Measurements from ENCODE around the gene WDR93.

Gene WDR93

DNA sequence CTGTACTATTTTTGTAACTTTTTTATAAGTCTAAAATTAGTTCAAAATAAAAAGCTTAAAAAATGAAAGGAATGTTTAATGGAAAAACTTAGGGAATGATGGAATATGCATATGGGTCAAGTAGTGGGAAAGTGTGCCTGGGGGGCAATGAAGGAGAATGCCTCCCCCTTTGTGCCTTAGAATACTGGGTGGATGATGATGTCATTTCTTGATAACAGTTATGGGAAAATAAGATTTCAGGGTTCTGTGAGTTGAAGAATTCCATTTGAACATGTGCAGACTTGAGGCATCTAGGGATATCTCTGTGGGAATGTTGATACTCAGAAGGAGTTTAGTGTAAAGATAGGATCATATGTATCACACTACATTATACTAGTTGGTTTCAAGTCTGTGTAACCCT lies 13.8 kb downstream of the WDR93 start:
- TF ChIP-seq POLR2A (IDR thresholded peaks at IDR 0.05; ENCODE audit: low read depth, low read length) (no peak), TAF1 (IDR thresholded peaks at IDR 0.05; ENCODE audit: borderline replicate concordance, low read depth, low read length) (no peak), POLR2AphosphoS5 (IDR thresholded peaks at IDR 0.05; ENCODE audit: low read depth, low read length) (no peak)
- FAIRE-seq = no peak

DNA sequence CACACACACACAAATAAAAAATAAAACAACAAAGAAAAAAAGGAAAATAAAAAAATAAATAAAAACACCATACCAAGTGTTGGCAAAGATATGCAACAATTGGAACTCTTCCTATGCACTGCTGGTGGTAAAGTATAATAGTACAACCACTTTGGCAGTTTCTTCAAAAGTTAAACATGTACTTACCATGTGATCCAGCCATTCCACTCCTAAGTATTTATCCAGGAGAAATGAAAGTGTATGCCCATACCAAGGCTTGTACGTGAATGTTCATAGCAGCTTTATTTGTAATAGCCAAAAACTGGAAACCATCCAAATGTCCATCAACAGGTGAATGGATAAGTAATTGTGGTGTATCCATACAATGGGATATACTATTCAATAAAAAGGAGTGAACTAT lies 17.0 kb downstream of the WDR93 start:
- no peak for FAIRE-seq
- no peak for TF ChIP-seq TAF1 (IDR thresholded peaks at IDR 0.05; ENCODE audit: borderline replicate concordance, low read depth, low read length)
- no peak for TF ChIP-seq POLR2A (IDR thresholded peaks at IDR 0.05; ENCODE audit: low read depth, low read length)
- no peak for TF ChIP-seq POLR2AphosphoS5 (IDR thresholded peaks at IDR 0.05; ENCODE audit: low read depth, low read length)
- no peak for DNase-seq (ENCODE audit: insufficient read length)

More for the DNA sequence above, 13.8 kb downstream of the WDR93 start:
- DNase-seq (ENCODE audit: insufficient read length) = no peak

DNA sequence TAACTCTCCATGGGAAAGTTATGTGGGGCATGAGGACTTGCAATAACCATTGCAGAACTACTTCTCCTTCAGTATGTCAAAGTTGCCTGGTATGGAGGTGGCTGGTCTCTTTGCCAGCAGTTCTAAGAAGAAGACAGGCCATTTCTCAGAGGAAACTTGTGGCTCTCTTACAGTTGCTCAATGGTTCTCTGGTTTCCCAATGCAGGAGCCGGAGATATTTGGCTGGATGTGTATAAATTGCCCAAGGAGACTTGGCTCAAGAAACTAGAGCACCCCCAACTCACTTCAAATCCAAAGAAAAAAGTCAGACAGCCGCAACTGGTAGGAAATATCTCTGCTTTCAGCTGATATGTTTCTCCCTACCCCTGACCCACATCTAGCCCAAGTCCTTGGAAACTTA lies 24.2 kb downstream of the WDR93 start:
- no peak for DNase-seq (ENCODE audit: insufficient read length)
- no peak for FAIRE-seq
- TF ChIP-seq TAF1 (IDR thresholded peaks at IDR 0.05; ENCODE audit: borderline replicate concordance, low read depth, low read length) = no peak
- TF ChIP-seq POLR2AphosphoS5 (IDR thresholded peaks at IDR 0.05; ENCODE audit: low read depth, low read length) = no peak
- TF ChIP-seq POLR2A (IDR thresholded peaks at IDR 0.05; ENCODE audit: low read depth, low read length) = no peak

DNA sequence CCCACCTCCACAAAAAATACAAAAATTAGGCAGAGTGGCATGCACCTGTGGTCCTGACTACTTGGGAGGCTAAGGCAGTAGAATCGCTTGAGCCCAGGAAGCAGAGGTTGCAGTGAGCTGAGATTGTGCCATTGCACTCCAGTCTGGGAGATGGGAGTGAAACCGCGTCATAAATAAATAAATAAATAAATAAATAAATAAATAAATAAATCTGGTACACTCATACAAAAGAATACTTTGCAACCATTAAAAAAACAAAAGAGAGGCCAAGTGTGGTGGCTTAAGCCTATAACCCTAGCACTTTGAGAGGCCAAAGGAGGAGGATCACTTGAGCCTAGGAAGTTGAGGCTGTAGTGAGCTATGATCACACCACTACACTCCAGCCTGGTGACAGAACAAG lies 32.4 kb downstream of the WDR93 start:
- FAIRE-seq = no peak

DNA sequence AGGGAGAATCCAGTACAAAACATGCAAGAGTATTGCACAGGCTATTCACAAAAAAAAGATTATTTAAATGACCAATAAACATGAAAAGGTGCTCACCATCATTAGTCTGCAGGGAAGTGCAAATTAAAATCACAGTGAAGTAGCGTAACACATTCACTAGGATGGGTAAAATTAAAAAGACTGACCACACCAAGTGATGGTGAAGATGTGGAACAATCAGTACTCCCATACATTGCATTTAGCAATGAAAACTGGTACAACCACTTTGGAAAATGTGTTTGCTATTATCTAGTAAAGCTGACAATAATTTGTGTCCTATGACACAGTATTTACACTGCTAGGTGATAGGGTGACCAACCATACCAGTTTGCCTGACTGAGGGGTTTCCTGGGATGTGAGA lies 34.0 kb downstream of the WDR93 start:
- FAIRE-seq = no peak
- TF ChIP-seq TAF1 (IDR thresholded peaks at IDR 0.05; ENCODE audit: borderline replicate concordance, low read depth, low read length) (no peak), POLR2AphosphoS5 (IDR thresholded peaks at IDR 0.05; ENCODE audit: low read depth, low read length) (no peak), POLR2A (IDR thresholded peaks at IDR 0.05; ENCODE audit: low read depth, low read length) (no peak)
- DNase-seq (ENCODE audit: insufficient read length) = no peak

More for the DNA sequence above, 32.4 kb downstream of the WDR93 start:
- TF ChIP-seq POLR2AphosphoS5 (IDR thresholded peaks at IDR 0.05; ENCODE audit: low read depth, low read length) (no peak), POLR2A (IDR thresholded peaks at IDR 0.05; ENCODE audit: low read depth, low read length) (no peak), TAF1 (IDR thresholded peaks at IDR 0.05; ENCODE audit: borderline replicate concordance, low read depth, low read length) (no peak)
- no peak for DNase-seq (ENCODE audit: insufficient read length)

DNA sequence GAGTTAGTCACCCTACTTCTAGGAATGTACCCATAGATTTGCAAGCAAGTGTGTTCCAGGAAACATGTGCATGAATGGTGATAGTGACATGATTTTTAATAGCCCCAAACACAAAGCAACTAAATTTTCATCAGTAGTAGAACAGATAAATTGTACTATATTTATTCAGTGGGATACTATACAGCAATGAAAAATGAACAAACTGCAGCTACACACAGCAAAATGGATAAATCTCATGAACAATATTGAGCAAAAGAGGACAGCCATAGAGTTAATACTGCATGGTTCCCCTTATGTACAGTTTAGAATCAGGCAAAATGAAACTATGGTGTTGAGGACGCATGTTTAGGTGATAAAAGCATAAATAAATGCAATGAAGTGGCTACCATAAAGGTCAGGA lies 34.5 kb downstream of the WDR93 start:
- FAIRE-seq (no peak), DNase-seq (ENCODE audit: insufficient read length) (no peak)
- TF ChIP-seq POLR2A (IDR thresholded peaks at IDR 0.05; ENCODE audit: low read depth, low read length) (no peak), TAF1 (IDR thresholded peaks at IDR 0.05; ENCODE audit: borderline replicate concordance, low read depth, low read length) (no peak), POLR2AphosphoS5 (IDR thresholded peaks at IDR 0.05; ENCODE audit: low read depth, low read length) (no peak)

DNA sequence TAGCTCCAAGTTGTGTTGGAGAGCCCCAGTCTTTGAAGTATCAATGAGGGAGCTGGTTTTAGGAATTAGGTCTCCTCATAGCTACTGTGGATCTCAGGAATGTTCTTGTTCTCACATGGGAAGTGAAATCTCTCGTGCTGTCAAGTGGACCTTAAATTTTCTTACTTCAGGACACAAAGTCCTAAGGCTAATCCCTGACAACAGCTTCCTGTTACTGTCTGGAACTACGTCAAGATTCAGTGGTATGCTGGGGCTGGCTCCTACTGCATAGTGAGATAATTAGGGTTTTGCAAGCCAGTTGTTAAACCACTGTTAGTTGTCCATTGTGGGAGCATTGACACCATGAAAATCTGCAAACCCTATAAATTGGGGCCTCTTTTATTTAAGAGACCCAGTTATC lies 37.6 kb downstream of the WDR93 start:
- FAIRE-seq (no peak), DNase-seq (ENCODE audit: insufficient read length) (no peak)
- TF ChIP-seq TAF1 (IDR thresholded peaks at IDR 0.05; ENCODE audit: borderline replicate concordance, low read depth, low read length) = no peak
- TF ChIP-seq POLR2A (IDR thresholded peaks at IDR 0.05; ENCODE audit: low read depth, low read length) = no peak
- no peak for TF ChIP-seq POLR2AphosphoS5 (IDR thresholded peaks at IDR 0.05; ENCODE audit: low read depth, low read length)

DNA sequence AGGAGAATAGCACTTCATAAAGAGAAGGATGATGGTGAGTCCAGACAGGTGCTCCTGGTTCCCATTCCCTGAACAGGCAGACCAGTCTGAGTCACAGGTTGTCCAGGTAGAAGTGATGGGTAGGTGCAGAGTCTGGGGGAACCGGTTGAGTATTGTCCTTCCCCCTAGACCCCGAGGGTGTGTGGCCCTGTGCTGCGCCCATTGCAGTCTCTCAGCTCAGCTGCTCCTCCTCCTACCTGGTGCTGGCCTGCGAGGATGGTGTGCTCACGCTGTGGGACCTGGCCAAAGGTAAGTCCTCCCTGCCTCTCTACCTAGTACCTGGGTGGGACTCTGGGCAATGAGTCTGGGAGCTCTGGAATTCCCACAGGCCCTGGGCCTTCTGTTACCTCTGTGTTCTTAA lies 40.7 kb downstream of the WDR93 start:
- DNase-seq (ENCODE audit: insufficient read length) = no peak
- FAIRE-seq = no peak
- no peak for TF ChIP-seq POLR2A (IDR thresholded peaks at IDR 0.05; ENCODE audit: low read depth, low read length)
- no peak for TF ChIP-seq POLR2AphosphoS5 (IDR thresholded peaks at IDR 0.05; ENCODE audit: low read depth, low read length)
- no peak for TF ChIP-seq TAF1 (IDR thresholded peaks at IDR 0.05; ENCODE audit: borderline replicate concordance, low read depth, low read length)

DNA sequence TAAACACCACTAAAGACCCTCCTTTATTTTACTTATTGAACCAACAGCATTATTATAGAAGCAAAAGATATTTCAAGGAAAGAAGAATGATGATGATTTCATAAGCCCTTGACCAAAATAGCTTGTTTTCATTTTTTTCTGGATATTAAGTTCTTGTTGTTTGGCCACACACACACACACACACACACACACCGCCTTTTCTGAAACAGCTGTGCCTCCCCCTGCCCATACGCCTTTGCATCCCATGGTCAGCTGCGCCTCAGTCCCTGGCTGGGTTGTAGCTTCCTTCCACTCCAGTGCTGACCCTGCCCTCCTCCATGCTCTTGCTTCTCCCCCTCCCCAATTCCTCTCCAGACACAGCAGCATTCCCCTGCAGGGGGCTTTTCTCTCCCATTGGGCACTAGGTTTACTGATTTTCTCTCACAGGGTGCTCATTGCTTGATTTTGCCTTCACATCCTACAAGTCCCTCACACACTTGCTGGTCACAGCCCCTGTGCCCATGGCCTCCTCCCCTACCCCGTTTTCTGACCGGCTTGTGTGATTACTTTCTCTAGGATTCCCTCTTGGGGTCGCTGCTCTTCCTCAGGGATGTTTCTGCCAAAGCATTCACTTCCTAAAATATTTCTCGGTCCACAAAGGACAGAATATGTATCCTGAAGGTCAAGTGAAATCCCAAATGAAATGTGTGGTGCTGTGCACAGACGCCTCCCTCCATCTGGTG lies 42.0 kb downstream of the WDR93 start:
- DNase-seq (ENCODE audit: insufficient read length) (no peak), FAIRE-seq (no peak)
- TF ChIP-seq TAF1 (IDR thresholded peaks at IDR 0.05; ENCODE audit: borderline replicate concordance, low read depth, low read length) (no peak), POLR2AphosphoS5 (IDR thresholded peaks at IDR 0.05; ENCODE audit: low read depth, low read length) (no peak), POLR2A (IDR thresholded peaks at IDR 0.05; ENCODE audit: low read depth, low read length) (no peak)

DNA sequence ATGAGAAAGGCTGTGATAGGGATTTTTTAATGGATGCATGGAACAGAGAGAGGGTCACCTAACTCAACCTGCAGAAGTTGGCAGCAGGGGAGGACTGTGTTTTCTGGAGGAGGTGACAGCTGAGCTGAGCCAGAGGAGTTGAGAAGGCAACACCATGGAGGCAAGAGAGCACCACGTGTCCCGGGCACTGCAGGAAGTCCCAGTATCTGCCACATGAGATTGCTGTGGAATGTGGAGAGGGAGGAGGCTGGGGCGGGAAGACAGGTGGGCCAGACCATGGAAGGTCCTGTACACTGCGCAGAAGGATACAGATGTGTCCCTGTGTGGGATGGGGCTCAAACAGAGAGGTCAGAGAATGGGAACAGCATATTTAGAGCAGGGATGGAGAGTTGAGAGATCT lies 45.2 kb downstream of the WDR93 start:
- no peak for DNase-seq (ENCODE audit: insufficient read length)
- TF ChIP-seq TAF1 (IDR thresholded peaks at IDR 0.05; ENCODE audit: borderline replicate concordance, low read depth, low read length) = no peak
- no peak for TF ChIP-seq POLR2AphosphoS5 (IDR thresholded peaks at IDR 0.05; ENCODE audit: low read depth, low read length)
- no peak for TF ChIP-seq POLR2A (IDR thresholded peaks at IDR 0.05; ENCODE audit: low read depth, low read length)
- FAIRE-seq = no peak

DNA sequence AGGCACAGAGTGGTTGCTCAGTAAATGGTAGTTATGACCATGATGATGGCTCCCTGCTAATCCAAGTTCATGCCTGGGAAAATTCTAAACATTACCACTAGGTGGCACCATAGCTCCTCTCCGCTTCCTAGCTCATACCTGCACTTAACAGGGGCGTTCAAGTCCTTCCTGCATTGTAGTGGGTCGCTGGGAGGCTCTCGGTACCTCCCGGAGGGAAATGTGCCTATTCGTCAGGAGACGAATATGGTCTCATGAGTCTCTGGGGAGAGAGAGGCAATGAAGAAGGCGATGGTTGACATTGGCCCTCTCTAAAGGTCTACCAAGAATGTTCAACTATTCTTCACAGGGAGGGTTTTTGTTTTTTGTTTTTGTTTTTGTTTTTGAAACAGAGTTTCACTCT lies 49.5 kb downstream of the WDR93 start:
- FAIRE-seq (peak; percentile 81), DNase-seq (ENCODE audit: insufficient read length) (no peak)
- TF ChIP-seq TAF1 (IDR thresholded peaks at IDR 0.05; ENCODE audit: borderline replicate concordance, low read depth, low read length) (no peak), POLR2A (IDR thresholded peaks at IDR 0.05; ENCODE audit: low read depth, low read length) (no peak), POLR2AphosphoS5 (IDR thresholded peaks at IDR 0.05; ENCODE audit: low read depth, low read length) (no peak)

DNA sequence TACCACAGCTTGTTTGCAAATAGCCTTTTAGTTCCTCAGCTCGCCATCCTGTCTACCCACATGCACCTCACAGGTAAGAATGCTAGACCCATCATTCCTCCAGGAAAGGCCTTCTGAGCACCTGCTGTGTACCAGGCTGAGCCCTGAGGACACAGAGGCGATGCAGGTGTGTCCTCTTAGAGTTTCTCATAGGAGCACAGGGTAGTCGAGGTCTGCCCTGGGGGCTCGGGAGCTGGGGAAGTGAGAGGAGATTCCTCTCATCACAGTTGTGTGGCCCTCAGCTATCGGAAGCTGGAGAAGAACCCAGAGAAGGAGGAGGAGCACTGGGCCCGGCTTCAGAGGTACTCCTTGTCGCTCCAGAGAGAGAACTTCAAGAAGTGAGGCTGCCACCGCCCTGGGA lies 52.4 kb downstream of the WDR93 start:
- FAIRE-seq (no peak), DNase-seq (ENCODE audit: insufficient read length) (no peak)
- TF ChIP-seq POLR2A (IDR thresholded peaks at IDR 0.05; ENCODE audit: low read depth, low read length) (no peak), POLR2AphosphoS5 (IDR thresholded peaks at IDR 0.05; ENCODE audit: low read depth, low read length) (no peak), TAF1 (IDR thresholded peaks at IDR 0.05; ENCODE audit: borderline replicate concordance, low read depth, low read length) (no peak)
